ENCODE results near the gene FGF18. TPM values are rescaled to one million over a fixed set of nuclear protein-coding genes. Genes with fewer than 3 reads are reported as not detected.
"Not testable (repeated sequence)": the region's sequence is repeated elsewhere in the genome, so short reads cannot be mapped to it uniquely, and the experiment has no call there.

FGF18 gene
- polyA plus RNA-seq, 4 donors = 0.22 to 0.81 (median 0.39) TPM

DNA sequence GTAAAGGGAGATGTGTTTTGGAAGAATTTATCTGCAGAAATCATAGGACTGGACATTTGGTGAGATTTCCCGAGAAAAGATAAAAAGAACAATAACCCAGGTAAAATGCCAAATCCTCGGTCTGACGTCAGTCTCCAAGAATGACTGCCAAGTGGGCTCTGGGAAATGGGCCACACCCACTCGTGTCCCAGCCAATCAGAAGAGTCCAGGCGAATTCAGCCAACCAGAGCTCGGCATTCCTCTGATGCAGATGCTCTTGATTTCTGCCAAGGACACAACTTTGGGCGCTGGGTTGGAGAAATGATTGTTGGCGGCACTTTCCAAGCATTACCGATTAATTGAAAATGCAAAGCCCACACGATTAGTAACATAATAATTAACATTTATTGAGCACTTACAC, 73.3 kb downstream of the FGF18 start:
- no peak for DNase-seq (ENCODE audit: low read depth in 4 of 4, low spot score in 2 of 4)

DNA sequence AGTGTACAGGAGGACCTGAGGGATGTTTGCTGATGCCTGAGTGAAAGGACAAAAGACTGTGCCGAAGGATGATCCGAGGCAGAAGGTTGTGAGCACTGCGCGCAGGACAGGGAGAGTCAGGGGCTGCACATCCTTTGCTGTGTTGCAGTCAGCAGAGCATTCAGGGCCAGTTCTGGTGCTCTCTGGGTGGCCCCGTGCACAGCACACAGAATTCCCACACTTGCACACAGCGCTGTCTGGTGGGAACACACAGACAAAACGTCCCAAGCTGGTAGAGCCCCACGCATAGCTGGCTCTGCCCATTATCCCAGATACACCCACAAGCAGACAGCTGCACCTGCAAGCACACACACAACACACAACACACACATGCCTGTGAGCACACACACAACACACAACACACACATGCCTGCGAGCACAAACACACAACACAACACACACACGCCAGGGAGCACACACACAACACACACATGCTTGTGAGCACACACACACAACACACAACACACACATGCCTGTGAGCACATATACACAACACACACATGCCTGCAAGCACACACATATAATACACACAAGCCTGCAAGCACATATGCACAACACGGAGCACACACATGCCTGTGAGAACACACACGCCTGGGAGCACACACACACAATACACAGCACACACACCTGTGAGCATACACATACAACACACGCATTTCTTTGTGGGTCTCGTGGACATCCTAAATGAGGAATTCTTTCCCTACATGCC, 74.4 kb downstream of the FGF18 start:
- DNase-seq (ENCODE audit: low read depth in 4 of 4, low spot score in 2 of 4) = no peak

DNA sequence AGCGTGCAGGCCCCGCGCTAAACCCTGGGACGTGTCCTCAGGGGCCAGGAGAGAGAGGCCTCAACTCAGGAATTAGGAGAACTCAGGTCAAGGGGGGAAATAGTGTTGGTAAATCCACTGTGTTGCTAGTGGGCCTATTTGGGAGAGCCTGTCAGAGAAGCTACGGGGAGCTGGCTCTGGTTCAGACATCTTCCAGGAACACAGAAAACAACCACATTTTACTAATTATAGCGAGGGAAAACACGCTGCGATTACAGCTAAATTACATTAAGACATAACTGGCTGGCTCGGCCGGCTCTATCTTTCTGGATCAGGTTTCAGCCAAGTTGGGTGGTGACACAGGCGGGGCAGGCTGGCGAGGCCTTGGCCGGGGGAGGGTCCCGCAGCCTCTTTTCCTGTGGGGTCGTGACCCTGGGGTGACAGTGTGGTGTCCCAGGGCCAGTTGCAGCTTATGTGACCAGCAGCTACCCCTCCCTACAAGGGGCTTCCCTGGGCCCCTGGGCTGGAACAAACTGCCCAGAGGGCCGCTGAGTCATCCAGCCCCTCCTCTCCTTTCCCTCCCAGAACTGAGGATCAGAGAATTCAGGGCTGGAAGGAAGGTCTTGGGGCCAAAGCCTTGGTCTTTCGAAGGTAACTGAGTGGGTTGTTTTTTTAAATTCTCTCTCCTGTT, 75.1 kb downstream of the FGF18 start:
- DNase-seq (ENCODE audit: low read depth in 4 of 4, low spot score in 2 of 4) = peak; percentile 25 to 56 (median 48)

DNA sequence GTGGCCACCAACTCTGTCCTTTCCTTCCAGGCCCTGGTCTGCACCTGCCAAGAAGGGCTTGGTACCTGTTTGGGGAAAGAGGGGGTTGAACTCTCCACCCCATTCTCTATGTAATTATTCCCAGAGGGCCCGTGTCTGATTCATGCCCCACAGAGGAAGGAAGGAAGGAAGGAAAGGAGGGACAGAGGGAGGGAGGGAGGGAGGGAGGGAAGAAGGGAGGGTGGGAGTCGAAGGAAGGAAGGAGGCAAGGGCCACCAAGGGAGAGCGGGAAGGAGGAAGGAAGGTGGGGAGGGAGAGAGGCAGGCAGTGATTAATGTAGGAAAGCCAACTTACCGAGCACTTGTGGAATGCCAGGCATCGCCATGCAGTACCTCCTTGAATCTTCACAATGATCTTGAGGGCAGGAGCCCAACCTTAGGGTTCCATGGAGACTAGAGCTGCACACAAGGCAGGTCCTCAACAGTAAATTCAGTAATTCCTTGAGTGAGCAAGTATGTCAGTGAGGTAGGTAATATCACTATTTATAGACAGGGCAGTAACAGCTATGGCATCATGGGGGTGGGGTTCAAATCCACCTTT, 75.8 kb downstream of the FGF18 start:
- no peak for DNase-seq (ENCODE audit: low read depth in 4 of 4, low spot score in 2 of 4)

DNA sequence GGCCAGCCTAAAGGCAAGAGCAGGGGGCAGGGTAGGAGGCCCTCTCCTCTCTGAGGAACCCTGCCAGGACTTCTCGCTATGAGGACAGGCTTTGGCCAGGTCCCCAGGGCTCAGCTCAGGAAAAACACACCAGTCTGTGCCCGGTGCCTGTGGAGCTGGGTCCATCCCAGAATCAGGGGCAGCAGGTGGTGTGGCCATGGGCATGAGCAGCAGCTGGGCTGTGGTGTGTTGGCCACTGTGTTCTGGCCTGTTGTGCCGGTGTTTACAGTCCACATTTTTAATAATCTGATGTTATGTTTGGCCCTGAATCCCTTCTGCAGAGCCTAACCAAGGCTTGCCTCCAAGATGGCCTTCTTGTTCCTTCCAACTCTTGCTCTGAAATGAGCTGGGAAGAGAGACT, 77.0 kb downstream of the FGF18 start:
- no peak for DNase-seq (ENCODE audit: low read depth in 4 of 4, low spot score in 2 of 4)

DNA sequence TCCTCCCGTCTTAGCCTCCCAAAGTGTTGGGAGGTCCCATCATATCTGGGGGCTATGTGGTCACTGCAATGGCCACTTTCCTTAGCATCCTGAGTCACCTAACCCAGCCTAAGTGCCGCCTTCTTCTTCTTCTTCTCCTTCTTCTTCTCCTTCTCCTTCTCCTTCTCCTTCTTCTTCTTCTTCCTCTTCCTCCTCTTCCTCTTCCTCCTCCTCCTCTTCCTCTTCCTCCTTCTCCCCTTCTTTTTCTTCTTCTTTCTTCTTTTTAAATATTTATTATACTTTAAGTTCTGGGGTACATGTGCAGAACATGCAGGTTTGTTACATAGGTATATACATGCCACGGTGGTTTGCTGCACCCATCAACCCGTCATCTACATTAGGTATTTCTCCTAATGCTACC, 78.0 kb downstream of the FGF18 start:
- not testable (repeated sequence) for DNase-seq (ENCODE audit: low read depth in 4 of 4, low spot score in 2 of 4)

DNA sequence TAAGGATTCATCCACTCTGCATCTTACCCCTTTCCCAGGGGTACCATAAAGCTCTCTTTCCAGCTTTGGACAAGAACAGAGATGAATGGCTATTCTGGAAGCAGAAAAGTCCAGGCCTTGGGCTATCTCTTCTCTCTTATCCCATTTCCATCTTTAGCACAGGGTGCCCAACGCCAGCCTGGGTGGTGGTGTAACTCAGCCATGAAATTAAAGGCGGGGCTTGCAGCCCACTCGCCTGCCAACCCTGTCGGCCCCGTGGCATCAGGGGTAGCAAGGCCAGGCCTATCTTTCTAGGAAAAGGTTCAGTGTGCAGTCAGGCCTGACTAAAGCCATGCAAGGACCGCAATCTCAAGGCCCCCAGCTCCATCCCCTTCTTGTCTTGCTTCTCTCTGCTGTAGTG, 78.7 kb downstream of the FGF18 start:
- DNase-seq (ENCODE audit: low read depth in 4 of 4, low spot score in 2 of 4) = no peak

DNA sequence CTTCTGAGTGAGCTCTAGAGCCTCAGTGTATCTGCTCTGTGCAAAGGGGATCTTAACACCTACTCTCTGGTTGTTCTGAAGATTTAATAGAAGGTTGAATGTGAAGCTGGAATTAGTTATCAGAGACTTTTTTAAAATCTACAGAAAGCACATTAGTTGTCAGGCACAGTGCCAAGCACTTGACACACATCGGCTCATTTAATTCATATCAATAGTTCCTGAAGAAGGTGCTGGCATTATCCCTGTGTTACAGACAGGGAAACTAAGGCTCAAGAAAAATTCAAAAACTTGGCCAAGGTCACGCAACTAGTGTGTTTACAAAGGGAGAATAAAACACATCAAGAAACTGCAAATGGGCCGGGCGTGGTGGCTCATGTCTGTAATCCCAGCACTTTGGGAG, 80.2 kb downstream of the FGF18 start:
- DNase-seq (ENCODE audit: low read depth in 4 of 4, low spot score in 2 of 4) = no peak

DNA sequence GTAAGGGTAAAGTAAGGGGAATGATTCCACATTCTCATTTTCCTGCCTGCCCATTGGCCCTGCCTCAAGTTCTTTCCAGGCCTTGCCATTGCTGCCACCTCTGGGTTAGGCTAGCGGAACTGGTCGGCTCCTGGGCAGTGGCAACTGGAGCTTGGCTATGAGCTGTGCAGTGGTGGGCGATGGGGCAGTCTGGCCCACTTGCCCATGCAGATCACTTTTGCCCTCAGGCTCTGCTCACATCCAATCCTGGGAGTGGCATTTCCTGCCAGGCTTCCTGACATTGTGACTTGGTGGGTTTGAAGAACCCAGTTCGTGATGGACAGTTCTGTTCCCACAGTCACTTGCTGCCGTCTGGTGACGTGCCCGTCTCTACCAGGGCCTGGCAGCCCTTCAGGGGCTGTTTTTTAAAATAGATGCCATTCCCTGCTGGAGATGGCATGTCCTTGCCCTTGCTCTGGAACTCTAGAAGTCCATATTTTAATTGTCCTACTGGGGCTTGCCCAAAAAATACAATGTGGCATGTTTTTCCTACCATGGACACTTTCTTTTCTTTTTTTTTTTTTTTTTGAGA, 86.1 kb downstream of the FGF18 start:
- DNase-seq (ENCODE audit: low read depth in 4 of 4, low spot score in 2 of 4) = no peak

DNA sequence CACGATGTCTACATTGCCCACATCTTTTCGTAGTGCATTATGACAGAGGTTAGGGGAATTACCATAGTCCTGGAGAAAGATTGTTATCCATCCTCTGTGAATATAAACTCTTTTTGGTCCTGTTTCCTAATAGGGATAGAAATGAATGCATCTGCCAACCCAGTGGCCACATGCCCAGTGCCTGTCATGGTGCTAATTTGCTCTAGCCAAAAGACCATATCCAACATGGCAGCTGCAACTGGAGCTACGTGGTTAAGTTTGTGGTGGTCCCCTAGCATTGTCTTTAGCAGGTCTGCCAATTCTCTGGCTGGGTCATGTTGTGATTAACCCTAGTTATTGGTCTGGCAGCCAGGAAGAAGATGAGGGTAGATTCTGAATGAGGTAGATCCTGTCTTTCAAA, 87.5 kb downstream of the FGF18 start:
- no peak for DNase-seq (ENCODE audit: low read depth in 4 of 4, low spot score in 2 of 4)

Other genes starting within 250 kb of the FGF18 start
- gene TLX3, start 110.4 kb upstream of the FGF18 start, polyA plus RNA-seq (ENCODE audit: insufficient read length in 4 of 4) = not detected
- gene NPM1, start 31.8 kb upstream of the FGF18 start, polyA plus RNA-seq (ENCODE audit: insufficient read length in 4 of 4) = 1,000 to 10,000 TPM; 1,626 to 1,927 (median 1,734) TPM

Measured in left renal cortex interstitium (tissue), 4 donors.